ENCODE results near the gene RIMKLB.
"Not testable (repeated sequence)": the region's sequence is repeated elsewhere in the genome, so short reads cannot be mapped to it uniquely, and the experiment has no call there.

RIMKLB gene

DNA sequence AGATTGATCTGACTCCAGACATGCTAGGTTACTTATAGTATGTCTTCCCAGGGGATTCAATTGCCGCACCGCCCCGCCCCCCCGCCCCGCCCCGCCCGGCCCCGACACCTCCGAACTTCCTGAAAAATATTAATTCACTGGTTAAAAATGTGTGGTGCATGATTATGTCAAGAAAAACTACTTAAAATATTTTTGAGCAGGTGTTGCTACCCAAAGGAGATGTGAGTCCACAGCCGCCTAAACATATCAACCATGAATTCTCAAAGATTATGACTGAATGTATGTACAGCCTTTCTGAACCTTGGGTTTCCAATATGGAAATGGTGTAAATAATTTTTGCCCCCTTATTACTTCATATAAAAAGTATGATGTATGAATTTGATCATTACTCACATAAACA, 2.7 kb upstream of the RIMKLB start:
- DNase-seq: no peak

DNA sequence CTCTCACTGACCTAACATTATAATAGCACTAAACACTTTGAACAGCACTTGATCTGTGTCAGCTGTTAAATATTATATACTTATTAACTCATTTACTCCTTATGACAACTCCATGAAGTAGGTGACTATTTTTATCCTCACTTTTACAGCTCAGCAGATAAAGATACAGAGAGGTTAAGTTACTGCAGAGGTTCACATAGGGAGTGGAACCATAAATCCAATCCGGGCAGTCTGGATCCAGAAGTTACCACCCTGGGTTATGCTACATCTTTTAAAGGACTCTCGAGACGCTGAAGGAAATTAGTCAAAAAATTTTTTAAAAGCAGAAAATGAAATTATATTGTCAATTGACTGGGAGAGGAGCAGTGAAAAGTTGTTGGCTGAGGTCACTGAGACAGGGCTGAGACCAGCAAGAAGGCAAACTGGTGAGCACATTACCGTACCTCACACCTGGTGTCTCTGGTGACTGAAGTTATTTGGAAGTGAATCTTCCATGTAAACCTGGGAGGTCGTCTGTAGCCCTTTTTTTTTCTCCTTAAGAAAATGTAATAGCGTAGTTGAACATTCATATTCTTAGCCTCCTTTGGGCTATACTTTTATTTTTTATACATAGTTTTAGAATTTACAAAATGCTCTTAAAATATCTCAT, 1.2 kb upstream of the RIMKLB start:
- no peak for DNase-seq

GRCh38 chr12:8697120-8697475, 693 bp upstream of the RIMKLB start:
- DNase-seq: no peak

DNA sequence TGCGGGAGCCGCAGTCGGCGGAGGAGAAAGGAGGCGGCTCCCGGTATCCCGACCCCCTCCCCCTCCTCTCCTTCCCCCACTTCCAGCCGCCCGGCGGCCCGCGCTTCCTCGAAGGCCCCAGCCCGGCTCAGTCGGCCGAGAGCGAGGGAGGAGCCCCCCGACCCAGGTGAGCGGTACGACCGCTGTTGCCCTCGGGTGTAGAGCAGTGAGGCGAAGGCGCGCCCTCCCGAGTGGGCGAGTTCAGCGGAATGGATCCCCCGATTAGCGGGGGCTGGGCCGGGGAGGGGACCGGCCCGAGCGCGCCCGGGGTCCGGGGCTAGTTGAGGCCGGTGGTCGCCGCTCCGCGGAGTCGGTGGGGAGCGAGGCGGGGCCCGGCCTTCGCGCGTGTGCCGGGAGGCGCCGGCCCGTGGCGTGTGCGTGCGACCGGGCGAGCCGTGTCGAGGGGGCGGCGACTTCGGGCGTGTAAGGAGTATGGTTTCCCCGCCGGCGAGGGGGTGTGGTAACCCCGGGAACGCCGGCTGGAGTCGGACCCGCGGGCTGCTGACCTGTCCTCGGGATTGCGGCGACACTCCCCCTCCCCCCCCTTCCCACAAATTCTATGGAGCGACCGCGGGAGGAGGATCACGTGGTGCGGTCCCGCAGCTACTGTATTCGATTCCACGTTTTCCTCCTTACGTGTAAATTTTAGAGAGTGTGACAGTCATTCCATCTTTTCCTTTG, 501 bp downstream of the RIMKLB start:
- DNase-seq: peak; percentile 78

- DNase-seq: no peak
These were observed 1.1 kb downstream of the RIMKLB start for GRCh38 chr12:8698879-8699278.

- no peak for DNase-seq
These were observed 1.9 kb downstream of the RIMKLB start for GRCh38 chr12:8699714-8700113.

GRCh38 chr12:8701046-8701660, 3.4 kb downstream of the RIMKLB start:
- no peak for DNase-seq

DNA sequence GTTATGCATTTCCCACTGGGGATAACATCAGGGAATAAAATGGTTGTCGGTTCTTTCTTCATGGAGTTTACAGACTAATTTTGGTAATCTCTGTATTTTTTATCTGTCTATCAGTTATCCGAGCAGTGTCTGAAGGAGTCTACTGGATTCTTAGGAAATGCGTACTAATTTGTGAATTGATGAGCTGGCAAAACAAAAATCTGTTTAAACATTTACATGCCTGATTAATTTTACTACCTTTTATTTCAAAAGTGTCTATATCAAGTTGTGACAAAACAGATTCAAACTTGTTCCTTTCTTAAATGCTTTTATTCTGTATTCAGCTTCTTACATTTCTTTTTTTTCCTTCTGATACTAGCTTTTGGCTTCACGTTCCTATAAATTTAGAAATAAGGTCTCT, 4.4 kb downstream of the RIMKLB start:
- no peak for DNase-seq

DNA sequence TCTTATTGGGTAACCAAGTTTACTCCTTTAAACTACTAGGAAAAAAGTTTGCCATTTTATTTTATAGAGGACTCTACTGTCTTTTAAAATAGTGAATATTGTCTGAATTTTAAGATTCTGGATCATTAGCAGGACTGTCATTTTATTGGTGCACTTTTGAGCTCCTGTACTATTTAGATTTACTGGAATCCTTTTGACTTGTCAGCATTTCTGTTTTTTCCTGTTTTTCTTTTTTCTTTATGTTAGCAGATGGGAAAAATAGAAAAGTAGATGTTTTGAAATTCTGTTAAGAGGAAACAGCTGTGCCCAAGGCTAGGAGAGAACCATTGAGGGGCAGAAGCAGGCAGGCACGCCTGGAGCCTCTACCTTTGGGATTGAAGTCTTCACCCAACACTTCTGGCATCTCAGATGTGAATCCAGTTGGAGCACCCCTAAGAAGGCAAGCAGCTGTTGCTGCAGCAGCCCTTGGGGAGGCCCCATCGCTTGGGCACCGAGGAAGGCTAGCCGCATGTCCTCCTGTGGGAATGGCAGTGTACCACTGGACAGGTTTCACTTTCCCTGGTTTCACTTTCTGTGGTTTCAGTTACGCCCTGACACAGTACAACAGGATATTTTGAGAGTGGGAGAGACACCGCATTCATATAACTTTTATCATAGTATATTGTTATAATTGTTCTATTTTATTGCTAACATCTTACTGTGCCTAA, 11.5 kb downstream of the RIMKLB start:
- peak; percentile 40 for DNase-seq

- DNase-seq: no peak
These were observed 14.8 kb downstream of the RIMKLB start for GRCh38 chr12:8712572-8712971.

DNA sequence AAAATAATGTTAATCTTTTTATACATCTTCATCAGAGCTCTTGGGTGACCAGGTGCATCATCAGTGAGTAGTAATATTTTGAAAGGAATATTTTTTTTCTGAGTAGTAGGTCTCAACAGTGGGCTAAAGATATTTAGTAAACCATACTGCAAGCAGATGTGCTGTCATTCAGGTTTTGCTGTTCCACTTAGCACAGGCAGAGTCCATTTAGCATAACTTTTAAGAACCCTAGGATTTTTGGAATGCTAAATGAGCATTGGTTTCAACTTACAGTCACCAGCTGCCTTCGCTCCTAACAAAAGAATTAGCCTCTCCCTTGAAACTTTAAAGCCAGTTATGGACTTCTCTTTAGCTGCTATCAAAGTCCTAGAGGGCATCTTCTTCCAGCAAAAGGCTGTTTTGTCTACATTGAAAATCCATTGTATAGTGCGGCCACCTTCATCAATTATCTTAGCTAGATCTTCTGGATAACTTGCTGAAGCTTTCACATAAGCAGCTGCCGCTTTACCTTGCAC, 24.6 kb downstream of the RIMKLB start:
- no peak for DNase-seq

GRCh38 chr12:8734873-8735381, 37.1 kb downstream of the RIMKLB start:
- DNase-seq: no peak

DNA sequence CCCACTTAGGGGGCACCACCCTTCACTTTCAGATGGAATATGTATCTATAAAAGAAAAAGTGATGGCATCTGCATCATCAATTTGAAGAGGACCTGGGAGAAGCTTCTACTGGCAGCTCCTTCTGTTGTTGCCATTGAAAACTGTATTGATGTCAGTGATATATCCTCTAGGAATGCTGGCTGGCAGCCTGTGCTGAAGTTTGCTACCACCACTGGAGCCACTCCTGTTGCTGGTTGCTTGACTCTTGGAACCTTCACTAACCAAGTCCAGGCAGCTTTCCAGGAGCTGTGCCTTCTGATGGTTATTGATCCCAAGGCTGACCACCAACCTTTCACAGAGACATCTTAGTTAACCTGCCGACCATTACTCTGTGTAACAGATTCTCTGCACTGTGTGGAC, 44.7 kb downstream of the RIMKLB start:
- DNase-seq: no peak

DNA sequence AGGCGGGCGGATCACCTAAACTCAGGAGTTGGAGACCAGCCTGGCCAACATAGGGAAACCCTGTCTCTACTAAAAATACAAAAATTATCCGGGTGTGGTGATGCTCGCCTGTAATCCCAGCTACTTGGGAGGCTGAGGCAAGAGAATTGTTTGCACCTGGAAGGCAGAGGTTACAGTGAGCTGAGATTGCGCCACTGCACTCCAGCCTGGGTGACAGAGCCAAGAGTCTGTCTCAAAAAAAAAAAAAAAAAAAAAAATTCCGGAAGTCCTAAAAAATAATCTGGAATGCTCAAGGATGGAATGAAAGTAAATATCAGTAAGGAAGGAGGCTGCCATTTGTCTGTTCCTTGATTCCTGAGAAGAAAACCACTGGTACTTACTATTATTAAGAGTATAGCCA, 45.3 kb downstream of the RIMKLB start:
- not testable (repeated sequence) for DNase-seq

GRCh38 chr12:8745631-8746030, 47.8 kb downstream of the RIMKLB start:
- not testable (repeated sequence) for DNase-seq

DNA sequence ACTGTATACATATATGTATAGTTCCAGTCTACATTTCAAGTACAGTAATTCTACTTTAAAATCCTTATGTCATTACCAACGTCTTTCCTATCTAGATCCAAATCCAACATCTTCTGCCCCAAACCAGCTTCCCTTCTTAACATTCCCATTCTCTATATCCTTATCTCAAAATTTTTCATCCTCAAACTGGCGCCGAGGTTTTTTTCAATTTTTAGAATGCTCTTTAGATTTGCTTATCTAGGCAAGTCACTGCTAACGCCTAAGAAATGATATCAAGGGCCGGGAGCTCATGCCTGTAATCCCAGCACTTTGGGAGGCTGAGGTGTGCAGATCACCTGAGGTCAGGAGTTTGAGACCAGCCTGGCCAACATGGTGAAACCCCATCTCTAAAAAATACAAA, 48.3 kb downstream of the RIMKLB start:
- DNase-seq: no peak

DNA sequence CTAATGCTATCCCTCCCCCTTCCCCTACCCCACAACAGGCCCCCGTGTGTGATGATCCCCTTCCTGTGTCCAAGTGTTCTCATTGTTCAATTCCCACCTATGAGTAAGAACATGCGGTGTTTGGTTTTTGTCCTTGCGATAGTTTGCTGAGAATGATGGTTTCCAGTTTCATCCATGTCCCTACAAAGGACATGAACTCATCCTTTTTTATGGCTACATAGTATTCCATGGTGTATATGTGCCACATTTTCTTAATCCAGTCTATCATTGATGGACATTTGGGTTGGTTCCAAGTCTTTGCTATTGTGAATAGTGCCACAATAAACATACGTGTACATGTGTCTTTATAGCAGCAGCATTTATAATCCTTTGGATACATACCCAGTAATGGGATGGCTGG, 62.3 kb downstream of the RIMKLB start:
- not testable (repeated sequence) for DNase-seq

DNA sequence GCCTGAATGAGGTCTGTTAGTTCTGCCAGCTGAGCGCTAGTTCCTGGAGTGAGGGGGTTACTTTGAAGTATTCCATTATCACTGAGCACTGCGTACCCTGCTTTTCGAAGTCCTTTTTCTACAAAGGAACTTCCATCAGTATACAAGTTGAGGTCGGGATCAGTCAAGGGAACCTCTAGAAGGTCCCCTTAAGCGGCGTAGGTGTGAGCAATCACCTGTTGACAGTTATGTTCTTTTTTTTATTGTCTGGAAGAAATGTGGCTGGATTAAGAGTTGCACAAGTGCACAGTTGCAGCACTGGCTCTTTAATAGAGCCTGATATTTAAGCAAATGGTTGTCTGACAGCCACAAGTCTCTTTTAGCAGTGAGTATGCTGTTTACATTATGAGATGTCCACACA, 64.9 kb downstream of the RIMKLB start:
- DNase-seq: not testable (repeated sequence)

GRCh38 chr12:8766121-8766520, 68.3 kb downstream of the RIMKLB start:
- DNase-seq: not testable (repeated sequence)

- no peak for DNase-seq
These were observed 72.7 kb downstream of the RIMKLB start for GRCh38 chr12:8770499-8770898.

DNA sequence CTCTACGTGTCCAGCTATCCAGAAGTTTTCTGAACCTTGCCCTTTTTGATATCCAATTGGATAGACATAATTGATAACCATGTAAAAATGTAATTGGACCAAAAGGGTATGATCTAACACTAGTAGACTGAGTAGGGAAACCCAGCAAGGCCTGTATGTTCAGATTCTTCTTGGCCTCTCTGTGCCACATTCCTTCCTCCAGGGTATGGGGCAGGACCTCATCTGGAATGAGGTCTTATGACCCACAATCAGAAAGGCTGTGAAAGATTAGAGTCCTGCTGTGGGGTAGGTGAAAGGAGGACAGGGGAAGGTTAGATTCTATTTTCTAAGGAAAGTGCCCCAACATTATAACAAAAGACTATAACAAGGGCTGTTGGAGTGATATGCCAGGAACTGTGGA, 73.3 kb downstream of the RIMKLB start:
- no peak for DNase-seq

DNA sequence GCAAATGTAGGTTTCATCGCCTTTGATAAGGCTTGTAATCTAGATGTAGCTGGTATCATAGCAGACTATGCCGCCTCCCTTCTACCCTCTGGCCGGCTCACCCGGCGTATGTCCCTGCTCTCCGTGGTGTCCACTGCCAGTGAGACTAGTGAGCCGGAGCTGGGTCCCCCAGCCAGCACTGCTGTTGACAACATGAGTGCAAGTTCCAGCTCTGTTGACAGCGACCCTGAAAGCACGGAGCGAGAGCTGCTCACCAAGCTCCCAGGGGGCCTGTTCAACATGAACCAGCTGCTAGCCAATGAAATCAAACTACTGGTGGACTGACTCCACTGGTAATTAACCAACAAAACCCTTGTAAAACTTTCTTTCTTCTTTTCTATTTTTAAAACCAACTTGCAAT, 75.7 kb downstream of the RIMKLB start:
- DNase-seq: no peak

- no peak for DNase-seq
These were observed 81.5 kb downstream of the RIMKLB start for GRCh38 chr12:8779281-8779680.
